CD4-positive, alpha-beta T cell treated with Interleukin-15 for 4 hours (primary cell): ENCODE results near the gene ZNF471.

Experiments
- DNase-seq: peaks from one replicate; pipeline ENCODE4 v3.0.0-alpha.2; 2020; ENCODE audit warnings: low spot score

Gene ZNF471

DNA sequence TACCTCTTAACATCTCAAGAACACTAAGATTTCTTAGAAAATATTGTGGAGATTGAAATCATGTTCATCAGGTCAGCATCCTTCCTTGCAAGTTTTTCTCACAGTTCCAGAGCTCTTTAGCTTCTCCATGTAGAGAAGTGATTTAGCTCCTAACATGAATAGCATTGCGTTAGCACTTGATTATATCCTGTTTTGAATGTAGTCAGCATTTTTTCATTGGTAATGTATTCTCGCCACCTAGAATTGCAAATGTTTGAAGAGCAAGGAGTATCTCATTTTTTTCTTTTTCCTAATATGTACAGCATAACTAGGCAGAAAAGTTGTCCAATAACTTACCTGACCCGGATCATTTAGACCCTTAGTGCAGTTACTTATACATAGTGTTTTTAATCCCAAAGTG, 66.3 kb downstream of the ZNF471 start:
- no peak for DNase-seq

DNA sequence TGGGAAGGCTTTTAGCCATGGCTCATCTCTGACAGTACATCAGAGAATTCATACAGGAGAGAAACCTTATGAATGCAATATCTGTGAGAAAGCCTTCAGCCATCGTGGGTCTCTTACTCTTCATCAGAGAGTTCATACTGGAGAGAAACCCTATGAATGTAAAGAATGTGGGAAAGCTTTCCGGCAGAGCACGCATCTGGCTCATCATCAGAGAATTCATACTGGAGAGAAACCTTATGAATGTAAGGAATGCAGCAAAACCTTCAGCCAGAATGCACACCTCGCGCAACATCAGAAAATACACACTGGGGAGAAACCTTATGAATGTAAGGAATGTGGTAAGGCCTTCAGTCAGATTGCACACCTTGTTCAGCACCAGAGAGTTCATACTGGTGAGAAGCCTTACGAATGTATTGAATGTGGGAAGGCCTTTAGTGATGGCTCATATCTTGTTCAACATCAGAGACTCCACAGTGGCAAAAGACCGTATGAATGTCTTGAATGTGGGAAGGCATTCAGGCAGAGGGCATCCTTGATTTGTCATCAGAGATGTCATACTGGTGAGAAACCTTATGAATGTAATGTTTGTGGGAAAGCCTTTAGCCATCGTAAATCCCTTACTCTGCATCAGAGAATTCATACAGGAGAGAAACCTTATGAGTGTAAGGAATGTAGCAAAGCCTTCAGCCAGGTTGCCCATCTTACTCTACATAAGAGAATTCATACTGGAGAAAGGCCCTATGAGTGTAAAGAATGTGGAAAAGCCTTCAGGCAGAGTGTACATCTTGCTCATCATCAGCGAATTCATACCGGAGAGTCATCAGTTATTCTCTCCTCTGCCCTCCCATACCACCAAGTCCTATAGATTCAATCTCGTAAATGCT, 70.3 kb downstream of the ZNF471 start:
- DNase-seq, result no peak
